ENCODE data around the gene LIN7C. TPM values are rescaled to one million over a fixed set of nuclear protein-coding genes. Genes with fewer than 3 reads are reported as not detected.

LIN7C gene
- total RNA-seq, 2 experiments from 2014 or later = 24.2 to 24.9 TPM

DNA sequence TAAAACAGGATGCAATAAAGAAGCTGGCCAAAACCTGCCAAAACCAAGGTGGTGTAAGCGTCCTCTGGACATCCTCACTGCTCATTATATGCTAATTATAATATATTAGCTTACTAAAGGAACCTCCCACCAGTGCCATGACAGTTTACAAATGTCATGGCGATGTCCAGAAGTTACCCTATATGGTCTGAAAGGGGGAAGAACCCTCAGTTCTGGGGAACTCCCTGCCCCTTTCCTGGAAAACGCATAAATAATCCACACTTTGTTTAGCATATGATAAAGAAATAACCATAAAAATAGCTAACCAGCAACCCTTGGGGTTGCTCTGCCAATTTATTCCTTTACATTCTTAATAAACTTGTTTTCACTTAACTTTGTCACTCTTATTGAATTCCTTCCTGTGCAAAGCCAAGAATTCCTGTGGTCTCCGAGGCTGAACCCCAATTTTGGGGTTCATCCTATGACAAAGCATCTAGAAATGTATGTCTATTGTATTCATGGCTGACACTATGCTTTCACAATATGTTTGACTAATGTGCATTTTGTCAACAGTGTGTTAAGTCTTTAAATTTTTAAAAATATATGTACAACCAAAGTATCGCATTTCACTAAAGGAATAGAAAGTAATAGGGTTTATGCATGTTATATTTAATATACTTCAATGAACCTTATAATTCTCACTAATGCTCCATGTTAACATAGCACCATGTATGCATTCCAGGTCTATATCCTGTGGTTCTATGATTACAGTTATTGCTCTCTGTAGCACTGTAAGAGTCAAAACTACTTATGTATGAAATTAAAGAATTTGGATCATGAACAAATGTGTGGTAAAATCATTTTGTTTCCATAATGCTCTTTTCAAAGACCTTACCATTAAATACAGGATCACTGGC, 59.0 kb downstream of the LIN7C start:
- Mint-ChIP-seq H3K27me3 (peaks cover 4% of the 10 kb centered on the region), H3K9me3 (no peaks in the 10 kb centered on the region), H3K27ac (no peak overlapping the region), H3K4me1 (no peaks in the 10 kb centered on the region), H3K36me3 (ENCODE audit: low read depth) (no peaks in the 10 kb centered on the region), H3K4me3 (no peak overlapping the region)
- CTCF ChIA-PET = no interaction called here
- POLR2A ChIA-PET = no interaction called here
- DNase-seq = no peak

DNA sequence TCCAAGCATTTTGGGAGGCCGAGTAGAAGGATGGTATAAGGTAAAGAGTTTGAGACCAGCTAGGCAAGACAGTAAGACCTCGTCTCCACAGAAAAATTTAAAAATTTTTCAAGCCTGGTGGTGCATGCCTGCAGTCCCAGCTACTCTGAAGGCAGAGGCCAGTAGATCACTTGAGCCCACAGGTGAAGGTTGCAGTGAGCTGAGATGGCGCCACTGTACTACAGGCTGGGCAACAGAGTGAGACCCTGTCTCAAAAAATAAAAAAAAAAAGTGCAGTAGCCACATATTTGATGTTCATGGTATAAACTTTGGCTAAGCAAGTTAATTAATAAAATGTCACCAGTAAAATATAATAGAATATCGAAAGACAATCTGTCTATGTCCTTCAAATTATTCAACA, 60.9 kb downstream of the LIN7C start:
- no peaks in the 10 kb centered on the region for H3K9me3 Mint-ChIP-seq
- peaks cover 4% of the 10 kb centered on the region for H3K27me3 Mint-ChIP-seq
- no peaks in the 10 kb centered on the region for H3K36me3 Mint-ChIP-seq (ENCODE audit: low read depth)
- H3K4me3 Mint-ChIP-seq = no peak overlapping the region
- POLR2A ChIA-PET = no interaction called here
- CTCF ChIA-PET = interaction anchor here (0.6 kb wide), 1 partner anchor 1626 kb away, joined by 3 read pairs; no protein-coding TSS in a partner anchor
- H3K4me1 Mint-ChIP-seq = no peaks in the 10 kb centered on the region
- DNase-seq = no peak
- H3K27ac Mint-ChIP-seq = no peak overlapping the region

DNA sequence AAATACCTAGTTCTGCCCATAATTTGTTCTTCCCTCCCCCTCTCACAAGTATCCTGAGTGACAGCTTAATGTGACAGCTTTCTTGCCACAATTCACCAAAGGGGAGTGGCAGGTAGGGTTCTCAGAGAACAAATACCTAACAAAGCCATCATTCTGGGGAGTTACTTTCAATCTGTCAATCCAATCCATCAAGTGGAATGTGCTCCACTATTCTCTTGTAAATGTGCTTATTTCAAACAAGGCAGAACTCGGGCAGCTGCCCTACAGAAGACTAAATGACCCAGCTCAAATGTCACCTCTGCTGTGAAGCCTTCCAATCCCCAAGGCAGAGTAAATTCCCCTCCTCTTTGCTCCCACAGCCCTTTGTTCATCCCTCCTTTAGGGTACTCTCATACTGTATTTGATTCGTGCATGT, 61.8 kb downstream of the LIN7C start:
- POLR2A ChIA-PET = no interaction called here

More for the DNA sequence above, 61.8 kb downstream of the LIN7C start:
- Mint-ChIP-seq H3K9me3 (no peaks in the 10 kb centered on the region), H3K36me3 (ENCODE audit: low read depth) (no peaks in the 10 kb centered on the region), H3K27me3 (peaks cover 4% of the 10 kb centered on the region), H3K4me3 (no peak overlapping the region), H3K4me1 (no peaks in the 10 kb centered on the region), H3K27ac (no peak overlapping the region)
- CTCF ChIA-PET = no interaction called here
- no peak for DNase-seq

Other genes starting within 250 kb of the LIN7C start
- gene CCDC34, start 143.6 kb downstream of the LIN7C start, total RNA-seq = 10 to 100 TPM; 13.5 to 13.7 TPM
- under 1 TPM in 1 of 2 experiments, not detected in 1; 0.10 TPM for gene LGR4, start 34.0 kb downstream of the LIN7C start, total RNA-seq
- not detected for gene BDNF, start 193.7 kb upstream of the LIN7C start, total RNA-seq